Stimulated activated CD8-positive, alpha-beta memory T cell treated with anti-CD3 and anti-CD28 coated beads, Interleukin-7, amount 100 ng/mL, for 4 hours (primary cell): ENCODE measurements around the gene GNB1L.
"Not testable (repeated sequence)": the region's sequence is repeated elsewhere in the genome, so short reads cannot be mapped to it uniquely, and the experiment has no call there.

Experiments used
- DNase-seq, 2 donors: peaks; one replicate each; pipeline ENCODE4 v3.0.0-alpha.2; 2020; ENCODE audit warnings: low read depth in 2 of 2

GNB1L gene

GRCh38 chr22:19796160-19796559, 58.5 kb downstream of the GNB1L start:
- DNase-seq = no peak

GRCh38 chr22:19795617-19796008, 59.1 kb downstream of the GNB1L start:
- no peak for DNase-seq

GRCh38 chr22:19793661-19794310, 60.9 kb downstream of the GNB1L start:
- DNase-seq = no peak

- no peak for DNase-seq
Measured at GRCh38 chr22:19793161-19793560, 61.5 kb downstream of the GNB1L start.

GRCh38 chr22:19792383-19792896, 62.2 kb downstream of the GNB1L start:
- DNase-seq = not testable (repeated sequence)

GRCh38 chr22:19791894-19792293, 62.8 kb downstream of the GNB1L start:
- no peak for DNase-seq

GRCh38 chr22:19791243-19791642, 63.4 kb downstream of the GNB1L start:
- DNase-seq = no peak

GRCh38 chr22:19789828-19790227, 64.8 kb downstream of the GNB1L start:
- DNase-seq = no peak

GRCh38 chr22:19789406-19789805, 65.3 kb downstream of the GNB1L start:
- DNase-seq = no peak

- DNase-seq = no peak
Measured at GRCh38 chr22:19788661-19789225, 65.9 kb downstream of the GNB1L start.

GRCh38 chr22:19787849-19788141, 66.9 kb downstream of the GNB1L start:
- DNase-seq = no peak

GRCh38 chr22:19786959-19787848, 67.5 kb downstream of the GNB1L start:
- no peak for DNase-seq

- DNase-seq = no peak
Measured at GRCh38 chr22:19786264-19786585, 68.4 kb downstream of the GNB1L start.

- no peak for DNase-seq
Measured at GRCh38 chr22:19785461-19786263, 69.0 kb downstream of the GNB1L start.

GRCh38 chr22:19784384-19785175, 70.1 kb downstream of the GNB1L start:
- no peak for DNase-seq

- DNase-seq = no peak
Measured at GRCh38 chr22:19783586-19784383, 70.9 kb downstream of the GNB1L start.

GRCh38 chr22:19782533-19782932, 72.1 kb downstream of the GNB1L start:
- DNase-seq = no peak

- no peak for DNase-seq
Measured at GRCh38 chr22:19779685-19780268, 74.9 kb downstream of the GNB1L start.

- no peak for DNase-seq
Measured at GRCh38 chr22:19779011-19779421, 75.7 kb downstream of the GNB1L start.

GRCh38 chr22:19777192-19777591, 77.5 kb downstream of the GNB1L start:
- not testable (repeated sequence) for DNase-seq
